Subcutaneous abdominal adipose tissue (tissue), 5 donors: Measurements from ENCODE around the gene TEX47.

ENCODE experiments used
- H3K27ac ChIP-seq: one replicate; pipeline ENCODE4 v1.7.0; 2013; ENCODE audit warnings: low read depth, mild to moderate bottlenecking, inconsistent platforms, low read length, moderate library complexity
- H3K27me3 ChIP-seq, 5 donors: one replicate each; pipeline ENCODE4 v1.7.0; 2013; ENCODE audit warnings: low read length in 5 of 5, inconsistent platforms in 1 of 5; ENCODE audit not compliant: control insufficient read depth in 5 of 5, insufficient read depth in 4 of 5
- H3K36me3 ChIP-seq, 5 donors: one replicate each; pipeline ENCODE4 v1.7.0; 2013; ENCODE audit warnings: low read length in 5 of 5; ENCODE audit not compliant: control insufficient read depth in 5 of 5, insufficient read depth in 5 of 5
- H3K4me1 ChIP-seq, 5 donors: one replicate each; pipeline ENCODE4 v1.7.0; 2013; ENCODE audit warnings: low read length in 5 of 5, mild to moderate bottlenecking in 3 of 5, moderate library complexity in 1 of 5; ENCODE audit not compliant: control insufficient read depth in 5 of 5, insufficient read depth in 5 of 5
- H3K4me3 ChIP-seq, 5 donors: one replicate each; pipeline ENCODE4 v1.7.0; 2013; ENCODE audit warnings: low read length in 5 of 5, low read depth in 1 of 5
- H3K9ac ChIP-seq, 5 donors: one replicate each; pipeline ENCODE4 v1.7.0; 2013; ENCODE audit warnings: low read length in 5 of 5, mild to moderate bottlenecking in 4 of 5, moderate library complexity in 3 of 5
- H3K9me3 ChIP-seq, 5 donors: one replicate each; pipeline ENCODE4 v1.7.0; 2013; ENCODE audit warnings: low read length in 5 of 5; ENCODE audit not compliant: control insufficient read depth in 5 of 5
- donor health status: healthy.
- donor health status: healthy.
- donor health status: healthy.
- donor health status: healthy.
- donor health status: healthy.

TEX47 gene

DNA sequence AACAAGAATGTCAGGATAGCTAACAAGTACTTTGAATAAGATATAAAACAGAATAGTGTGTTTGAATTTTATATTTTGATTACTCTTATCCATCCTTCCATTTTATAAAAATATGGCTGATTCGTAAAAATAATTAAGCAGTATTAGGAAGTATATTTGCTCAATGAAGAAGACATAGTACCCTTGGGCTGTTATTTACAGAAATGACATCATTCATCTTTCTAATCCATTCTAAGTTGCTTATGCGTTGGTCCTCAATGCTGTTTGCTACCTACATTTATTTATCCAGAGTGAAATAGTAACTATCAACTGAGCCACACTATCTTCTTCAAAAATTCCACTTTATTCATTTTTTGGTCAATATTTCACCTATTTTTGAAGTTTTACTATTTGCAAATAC is 38.2 kb downstream of the TEX47 start:
- Histone ChIP-seq H3K4me3 (no peak overlapping the region), H3K4me1 (peaks cover 2 to 18% (median 15%) of the 10 kb centered on the region in 5 donors), H3K27me3 (peaks cover 14 to 32% (median 25%) of the 10 kb centered on the region in 5 donors), H3K27ac (no peak overlapping the region), H3K9ac (no peak overlapping the region), H3K36me3 (no peaks in the 10 kb centered on the region), H3K9me3 (no peaks in the 10 kb centered on the region)

GRCh38 chr7:88756802-88757201 is 38.7 kb downstream of the TEX47 start:
- Histone ChIP-seq H3K36me3 (no peaks in the 10 kb centered on the region), H3K27me3 (peaks cover 14 to 28% (median 25%) of the 10 kb centered on the region in 5 donors), H3K27ac (no peak overlapping the region), H3K9me3 (no peaks in the 10 kb centered on the region), H3K9ac (no peak overlapping the region), H3K4me1 (peaks cover 2 to 18% (median 15%) of the 10 kb centered on the region in 5 donors), H3K4me3 (no peak overlapping the region)

DNA sequence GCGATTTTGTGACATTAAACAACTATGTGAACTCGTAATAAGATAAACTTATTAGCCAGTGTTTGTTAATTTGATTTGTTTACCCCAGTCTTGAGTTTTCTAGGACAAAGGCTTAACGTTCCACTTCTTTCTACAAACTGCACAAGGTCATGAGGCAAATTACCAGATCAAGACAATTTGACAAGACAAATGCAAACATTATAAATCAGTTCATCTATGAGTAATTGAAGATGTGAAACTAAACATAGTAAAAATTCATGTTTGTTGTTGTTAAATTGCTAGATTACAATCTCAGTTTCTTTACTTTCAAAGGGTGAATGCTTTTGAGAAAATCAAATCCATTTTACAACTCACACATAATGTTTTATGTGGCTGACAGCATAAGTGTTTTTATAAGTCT is 49.4 kb downstream of the TEX47 start:
- Histone ChIP-seq H3K4me1 (no peaks in the 10 kb centered on the region), H3K4me3 (no peak overlapping the region), H3K27me3 (no peaks in the 10 kb centered on the region), H3K36me3 (no peaks in the 10 kb centered on the region), H3K27ac (no peak overlapping the region), H3K9me3 (no peaks in the 10 kb centered on the region), H3K9ac (no peak overlapping the region)
